Activated CD4-positive, alpha-beta T cell treated with anti-CD3 and anti-CD28 coated beads, Interleukin-2, amount 10 ng/mL, durations not matched to agents 7 days and 5 days (primary cell): ENCODE measurements around the gene NEK8. TPM values are rescaled to one million over a fixed set of nuclear protein-coding genes. Genes with fewer than 3 reads are reported as not detected.
A peak's percentile ranks its signal among the peaks of the same experiment; 100 is the strongest.
"Not testable (repeated sequence)": the region's sequence is repeated elsewhere in the genome, so short reads cannot be mapped to it uniquely, and the experiment has no call there.

Source experiments
- CTCF ChIA-PET: fragments of 350-600 bp; sonication (Branson Sonifier 250); formaldehyde crosslinking; loops from one replicate; lab custom pipeline; 2021; ENCODE audit warnings: antibody characterized with exemption; lab: Charles Lee
- POLR2A ChIA-PET: fragments of 350-600 bp; sonication (Branson Sonifier 250); formaldehyde crosslinking; loops from one replicate; lab custom pipeline; 2021; ENCODE audit warnings: antibody characterized with exemption; lab: Charles Lee
- DNase-seq: peaks from one replicate; pipeline ENCODE4 v3.0.0-alpha.2; 2020
- H3K27ac Mint-ChIP-seq: one replicate; pipeline ENCODE4 v1.8.0; 2021; ENCODE audit warnings: mild to moderate bottlenecking, moderate library complexity, mixed read lengths
- H3K27me3 Mint-ChIP-seq: one replicate; pipeline ENCODE4 v1.8.0; 2021; ENCODE audit warnings: mixed read lengths
- H3K36me3 Mint-ChIP-seq: one replicate; pipeline ENCODE4 v1.8.0; 2021; ENCODE audit warnings: low read depth, mixed read lengths
- H3K4me1 Mint-ChIP-seq: one replicate; pipeline ENCODE4 v1.8.0; 2021; ENCODE audit warnings: mixed read lengths
- H3K4me3 Mint-ChIP-seq: one replicate; pipeline ENCODE4 v1.8.0; 2021; ENCODE audit warnings: mild to moderate bottlenecking, moderate library complexity, mixed read lengths
- H3K9me3 Mint-ChIP-seq: one replicate; pipeline ENCODE4 v1.8.0; 2021; ENCODE audit warnings: mixed read lengths
- total RNA-seq, 2 experiments: library from RNA; stranded (reverse); gene quantifications; one replicate each; pipeline ENCODE4 v1.2.3, GENCODE V29; 2021

The NEK8 gene
- total RNA-seq, 2 experiments from 2014 or later, result 7.3 TPM

DNA sequence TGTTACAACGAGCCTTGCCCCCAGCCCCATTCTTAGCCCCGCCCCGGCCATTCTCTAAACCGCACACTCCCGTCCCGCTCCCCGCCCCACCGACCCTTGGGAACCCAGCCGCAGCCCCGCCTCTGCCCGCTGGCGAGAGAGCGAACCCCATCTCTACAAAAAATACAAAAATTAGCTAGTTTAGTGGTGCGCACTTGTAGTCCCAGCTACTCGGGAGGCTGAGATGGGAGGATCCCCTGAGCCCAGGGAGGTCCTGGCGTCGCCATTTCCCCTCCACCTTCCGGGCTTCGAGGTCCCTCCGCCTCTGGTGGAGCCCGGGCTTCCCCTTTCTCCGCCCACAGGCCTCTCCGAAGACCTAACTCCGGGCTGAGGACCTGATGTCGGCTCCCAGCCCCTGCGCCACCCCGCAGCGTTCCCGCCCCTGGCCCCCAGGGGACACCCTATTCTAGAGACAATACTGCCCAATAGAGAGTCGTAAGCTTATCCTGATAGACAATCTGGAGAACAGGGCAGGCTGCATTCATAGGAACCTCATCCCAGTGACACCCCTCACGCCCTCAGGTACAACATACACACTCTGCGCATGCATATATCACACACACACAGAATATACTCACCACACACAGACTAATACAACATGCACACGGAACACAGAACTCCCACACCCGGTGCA lies 16.4 kb upstream of the NEK8 start:
- H3K4me3 Mint-ChIP-seq, result peak overlapping the region; percentile 74
- peak; percentile 70 for DNase-seq
- no peaks in the 10 kb centered on the region for H3K36me3 Mint-ChIP-seq
- POLR2A ChIA-PET, result no interaction called here
- peaks cover 21% of the 10 kb centered on the region for H3K4me1 Mint-ChIP-seq
- CTCF ChIA-PET, result interaction anchor here (0.8 to 7.7 kb wide), 5 partner anchors 7 to 433 kb away, joined by 3 to 69 read pairs (median 4); partner anchors contain the start of genes NEK8, RPL23A and TLCD1
- H3K27ac Mint-ChIP-seq, result peak overlapping the region; percentile 94
- H3K27me3 Mint-ChIP-seq, result peaks cover 13% of the 10 kb centered on the region
- H3K9me3 Mint-ChIP-seq, result no peaks in the 10 kb centered on the region

DNA sequence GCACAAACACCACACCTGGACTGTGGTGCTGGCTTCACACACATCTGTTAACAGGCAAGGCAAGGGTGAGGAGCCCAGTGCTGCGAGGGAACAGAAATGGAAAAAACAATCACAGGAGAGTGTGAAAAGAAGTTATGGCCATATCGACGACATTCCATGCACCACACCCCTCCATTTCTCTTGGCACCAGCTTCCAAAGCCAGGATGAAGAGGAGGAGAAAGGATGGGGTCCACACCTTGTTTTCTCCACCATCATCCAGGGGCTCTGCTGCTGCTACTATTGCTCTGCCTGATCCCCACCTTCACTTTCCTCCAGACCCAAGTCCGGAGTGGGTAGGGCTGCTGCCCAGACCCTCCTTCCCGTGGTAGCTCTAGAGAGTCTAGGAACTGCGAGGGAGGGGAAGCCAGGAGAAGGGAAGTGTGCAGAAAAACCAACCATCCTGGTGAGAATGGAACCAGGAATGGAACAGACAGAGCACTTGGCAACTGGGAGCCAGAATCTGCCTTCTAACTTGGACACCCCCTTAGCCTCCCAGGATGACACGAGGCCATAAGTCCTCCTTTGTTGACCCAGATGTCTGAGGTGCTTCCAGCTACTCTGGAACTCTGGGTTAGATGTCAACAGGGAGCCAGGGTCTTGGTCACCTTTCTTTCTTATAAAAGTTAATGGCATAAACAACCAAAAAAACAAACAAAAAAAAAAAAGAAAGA lies 15.7 kb upstream of the NEK8 start:
- DNase-seq, result no peak
- CTCF ChIA-PET, result interaction anchor here (1.2 to 7.7 kb wide), 2 partner anchors 14 to 433 kb away, joined by 4 to 69 read pairs; partner anchors contain the start of genes NEK8 and TLCD1
- H3K4me3 Mint-ChIP-seq, result peak overlapping the region; percentile 74

DNA sequence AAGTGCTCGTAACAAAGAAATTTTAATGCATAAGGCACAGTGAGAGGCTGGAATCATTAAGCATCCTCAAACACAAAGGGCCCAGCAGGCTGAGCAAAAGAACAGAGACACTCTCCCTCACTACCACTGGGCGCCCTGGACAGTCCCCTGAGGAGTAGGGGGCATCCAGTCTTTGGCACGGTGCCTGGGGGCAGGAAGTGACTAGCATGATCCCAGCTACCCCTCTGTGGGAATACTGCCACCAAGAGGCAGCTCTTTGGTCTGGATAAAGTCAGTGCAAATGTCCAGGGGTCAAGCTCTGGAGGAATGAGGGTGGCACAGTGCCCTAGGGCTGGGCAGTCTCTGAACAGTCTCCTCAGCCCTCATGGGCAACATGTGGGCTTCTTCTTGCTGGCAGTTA lies 14.3 kb upstream of the NEK8 start:
- DNase-seq, result no peak
- Mint-ChIP-seq H3K27me3 (peaks cover 13% of the 10 kb centered on the region), H3K4me3 (no peak overlapping the region), H3K36me3 (no peaks in the 10 kb centered on the region), H3K9me3 (no peaks in the 10 kb centered on the region), H3K27ac (peak overlapping the region; percentile 13), H3K4me1 (peaks cover 33% of the 10 kb centered on the region)
- POLR2A ChIA-PET, result no interaction called here
- CTCF ChIA-PET, result interaction anchor here (1.0 to 7.7 kb wide), 2 partner anchors 13 to 51 kb away, joined by 3 to 69 read pairs; partner anchors contain the start of genes NEK8 and TLCD1

More for the DNA sequence above, 15.7 kb upstream of the NEK8 start:
- Mint-ChIP-seq H3K9me3 (no peaks in the 10 kb centered on the region), H3K36me3 (no peaks in the 10 kb centered on the region), H3K27ac (peak overlapping the region; percentile 94), H3K27me3 (peaks cover 13% of the 10 kb centered on the region), H3K4me1 (peaks cover 22% of the 10 kb centered on the region)
- POLR2A ChIA-PET, result no interaction called here

DNA sequence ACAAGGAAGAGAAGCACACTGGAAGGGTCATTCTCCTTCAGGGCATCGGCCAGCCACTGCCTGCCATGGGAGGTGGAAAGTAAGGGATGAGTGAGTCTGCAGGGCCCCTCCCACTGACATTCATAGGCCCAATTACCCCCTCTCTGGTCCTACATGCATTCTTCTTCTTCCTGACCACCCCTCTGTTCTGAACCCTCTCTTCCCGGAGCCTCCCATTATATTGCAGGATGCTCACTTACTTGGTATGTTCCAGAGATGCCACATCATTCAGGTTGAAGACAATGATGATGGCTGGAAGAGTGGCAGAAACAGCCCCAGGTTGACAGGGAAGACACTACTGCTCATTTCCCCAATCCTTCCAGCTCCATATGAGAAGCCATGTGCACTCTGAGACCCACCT lies 13.4 kb upstream of the NEK8 start:
- peaks cover 13% of the 10 kb centered on the region for H3K27me3 Mint-ChIP-seq
- no peak overlapping the region for H3K4me3 Mint-ChIP-seq
- H3K9me3 Mint-ChIP-seq, result no peaks in the 10 kb centered on the region
- CTCF ChIA-PET, result interaction anchor here (1.0 to 7.7 kb wide), 5 partner anchors 12 to 250 kb away, joined by 3 to 69 read pairs (median 4); partner anchors contain the start of genes NEK8 and TLCD1
- peaks cover 5% of the 10 kb centered on the region for H3K36me3 Mint-ChIP-seq
- no peak overlapping the region for H3K27ac Mint-ChIP-seq
- DNase-seq, result no peak
- POLR2A ChIA-PET, result no interaction called here
- H3K4me1 Mint-ChIP-seq, result peaks cover 35% of the 10 kb centered on the region

DNA sequence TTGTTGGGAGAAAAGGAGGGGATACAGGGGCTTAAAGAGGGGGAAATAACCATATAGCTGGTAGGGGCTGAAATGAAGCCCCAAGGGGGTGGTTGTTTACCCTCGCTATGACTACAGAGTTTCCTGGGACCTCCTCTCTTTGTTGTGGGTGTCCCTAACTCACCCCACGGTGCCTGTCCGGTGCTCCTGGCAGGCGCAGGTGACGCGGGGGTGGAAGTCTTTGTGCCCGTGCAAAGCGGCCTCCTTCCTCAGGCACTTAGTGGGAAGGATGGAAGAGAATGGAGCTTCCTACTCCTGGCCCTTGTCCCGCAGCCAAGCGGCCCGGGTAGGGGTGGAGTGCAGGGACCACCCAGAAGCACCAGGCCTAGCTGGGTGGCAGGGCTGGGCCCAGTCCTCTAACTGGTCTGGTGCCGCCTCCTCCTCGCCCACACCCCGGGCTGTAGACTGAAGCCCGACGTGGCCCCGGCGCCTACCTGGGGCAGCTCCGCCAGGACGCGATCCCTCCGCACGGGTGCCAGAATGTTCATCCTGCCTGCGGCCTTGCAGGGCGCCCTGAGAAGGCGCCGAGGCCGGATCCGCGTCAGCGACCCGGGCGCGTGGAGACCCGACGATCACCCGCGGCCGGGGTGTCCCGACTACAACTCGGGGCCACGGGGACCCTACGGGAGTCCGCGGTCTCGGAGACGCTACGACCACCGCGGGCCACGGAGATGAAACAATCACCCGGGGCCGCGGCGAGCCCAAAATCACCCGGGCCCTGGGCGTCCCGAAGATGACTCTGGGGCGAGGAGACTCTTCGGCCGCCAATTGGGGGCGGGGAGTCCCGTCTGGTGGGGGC lies 11.6 kb upstream of the NEK8 start:
- Mint-ChIP-seq H3K27ac (no peak overlapping the region), H3K9me3 (no peaks in the 10 kb centered on the region), H3K36me3 (peaks cover 20% of the 10 kb centered on the region), H3K27me3 (peaks cover 13% of the 10 kb centered on the region), H3K4me1 (peaks cover 36% of the 10 kb centered on the region), H3K4me3 (peak overlapping the region; percentile 60)
- ChIA-PET CTCF (interaction anchor here (0.9 to 7.7 kb wide), 3 partner anchors 9 to 70 kb away, joined by 3 to 69 read pairs (median 4); partner anchors contain the start of genes NEK8 and TLCD1), POLR2A (no interaction called here)
- no peak for DNase-seq

DNA sequence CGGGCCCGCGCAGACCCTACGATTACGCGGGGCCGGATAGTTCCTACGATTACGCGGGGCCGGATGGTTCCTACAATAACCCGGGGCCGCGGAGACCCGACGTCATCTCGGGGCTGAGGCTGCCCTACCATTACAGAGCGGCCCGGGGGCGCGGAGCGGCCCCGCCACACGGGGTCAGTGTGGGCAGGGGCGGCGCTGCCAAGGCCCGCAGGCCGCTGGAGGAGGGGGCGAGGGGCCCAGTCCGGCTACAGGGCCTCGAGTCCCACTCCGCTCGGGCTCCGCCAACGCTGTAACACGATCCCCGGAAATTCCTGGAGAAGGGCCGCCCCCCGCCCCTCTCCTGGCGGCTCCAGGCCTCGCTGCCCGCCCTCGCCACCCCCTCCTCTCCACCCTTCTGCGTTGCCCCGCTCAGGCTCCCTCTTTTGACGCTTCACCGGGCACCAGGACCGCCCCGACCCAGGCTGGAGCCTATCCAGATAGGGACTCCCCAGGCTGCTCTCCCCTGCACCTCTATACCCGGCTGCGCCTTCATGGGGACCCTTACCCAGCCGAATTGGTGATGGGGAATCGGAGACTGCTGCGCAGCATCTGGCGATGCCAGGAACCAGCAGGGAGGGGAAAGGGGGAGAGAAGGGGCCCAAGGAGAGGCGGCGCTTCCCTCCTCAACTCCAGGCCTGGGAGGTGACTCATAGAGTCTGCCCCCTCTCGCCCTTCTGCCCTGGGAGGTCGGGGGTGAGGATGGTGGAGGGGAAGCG lies 10.8 kb upstream of the NEK8 start, which contains the start of gene RAB34:
Gene RAB34 (minus strand): TSS at position 291 of the 755 bp plus-strand sequence. CDS start 602 bp downstream, outside the sequence.
- H3K27ac Mint-ChIP-seq, result peak within 1 kb of the TSS; percentile 82

DNA sequence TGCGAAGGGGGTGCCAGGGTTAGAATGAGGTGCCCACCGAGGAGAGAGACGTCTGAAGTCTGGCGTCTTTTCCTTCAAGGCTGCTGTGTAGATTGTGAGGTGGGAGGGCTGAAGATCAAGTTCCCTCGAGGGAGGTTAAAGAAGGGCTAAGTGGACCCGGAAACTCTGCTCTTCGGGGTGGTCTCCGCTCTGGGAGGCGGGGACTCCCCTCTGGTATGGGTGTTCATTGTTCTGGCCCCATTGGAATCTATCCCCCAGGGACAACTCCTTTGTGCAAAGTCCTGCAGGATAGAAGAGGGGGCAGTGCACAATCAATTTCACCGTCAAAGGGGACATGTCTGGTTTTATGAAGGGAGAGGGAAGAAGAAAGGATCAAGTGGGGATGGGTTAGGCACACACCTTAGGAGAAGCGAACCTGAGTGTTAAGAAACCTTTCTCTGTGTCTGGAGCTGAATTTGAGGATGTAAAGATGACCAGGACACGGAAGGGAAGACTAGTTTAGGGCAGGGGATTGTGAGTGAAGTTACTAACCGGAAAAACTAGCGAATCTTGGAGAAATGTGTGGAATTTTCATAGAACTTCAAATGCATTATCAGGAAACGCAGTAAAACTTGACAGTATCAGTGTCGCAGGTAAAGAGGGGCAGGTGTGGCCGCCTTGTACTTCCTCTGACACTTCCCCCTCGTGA lies 10.1 kb upstream of the NEK8 start:
- Mint-ChIP-seq H3K27ac (peak overlapping the region; percentile 82), H3K27me3 (peaks cover 13% of the 10 kb centered on the region), H3K4me3 (peak overlapping the region; percentile 70), H3K9me3 (no peaks in the 10 kb centered on the region), H3K36me3 (peaks cover 34% of the 10 kb centered on the region), H3K4me1 (peaks cover 42% of the 10 kb centered on the region)
- ChIA-PET POLR2A (interaction anchor here (1.0 kb wide), 1 partner anchor 57 kb away, joined by 3 read pairs; the partner anchor contains the start of genes SDF2 and SUPT6H), CTCF (interaction anchor here (2.5 kb wide), 1 partner anchor 31 kb away, joined by 13 read pairs; no protein-coding TSS in a partner anchor)
- DNase-seq, result no peak

More for the DNA sequence above, 10.8 kb upstream of the NEK8 start, which contains the start of gene RAB34:
- ChIA-PET POLR2A (no interaction called here), CTCF (interaction anchor here (2.5 to 7.7 kb wide), 2 partner anchors 10 to 32 kb away, joined by 13 to 69 read pairs; partner anchors contain the start of genes NEK8 and TLCD1)
- Mint-ChIP-seq H3K36me3 (peaks cover 28% of the 10 kb centered on the region), H3K4me3 (peak within 1 kb of the TSS; percentile 70), H3K9me3 (no peaks in the 10 kb centered on the region), H3K4me1 (peaks cover 38% of the 10 kb centered on the region), H3K27me3 (peaks cover 13% of the 10 kb centered on the region)
- no peak for DNase-seq

DNA sequence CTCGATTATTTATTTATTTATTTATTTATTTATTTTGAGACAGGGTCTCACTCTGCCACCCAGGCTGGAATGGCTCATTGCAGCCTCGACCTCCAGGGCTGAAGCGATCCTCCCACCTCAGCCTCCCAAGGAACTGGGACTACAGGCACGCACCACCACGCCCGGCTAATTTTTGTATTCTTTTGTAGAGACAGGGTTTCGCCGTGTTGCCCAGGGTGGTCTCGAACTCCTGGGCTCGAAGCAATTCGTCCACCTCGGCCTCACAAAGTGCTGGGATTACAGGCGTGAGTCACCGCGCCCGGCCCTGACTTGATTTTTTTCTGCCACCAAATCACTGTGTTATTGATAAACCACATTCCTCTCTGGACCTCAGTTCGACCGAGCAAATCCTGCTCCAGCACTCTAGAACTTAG lies 9.6 kb upstream of the NEK8 start:
- CTCF ChIA-PET, result interaction anchor here (0.6 to 2.5 kb wide), 10 partner anchors 8 to 234 kb away, joined by 3 to 19 read pairs (median 6); partner anchors contain the start of genes NEK8, PHF12 and PROCA1
- Mint-ChIP-seq H3K27me3 (peaks cover 13% of the 10 kb centered on the region), H3K36me3 (peaks cover 39% of the 10 kb centered on the region), H3K27ac (peak overlapping the region; percentile 97), H3K4me3 (peak overlapping the region; percentile 95), H3K9me3 (no peaks in the 10 kb centered on the region), H3K4me1 (peaks cover 47% of the 10 kb centered on the region)
- POLR2A ChIA-PET, result interaction anchor here (0.7 to 1.8 kb wide), 6 partner anchors 8 to 233 kb away, joined by 3 to 12 read pairs (median 4); partner anchors contain the start of genes NEK8, PHF12, PIGS and SDF2
- DNase-seq, result no peak

DNA sequence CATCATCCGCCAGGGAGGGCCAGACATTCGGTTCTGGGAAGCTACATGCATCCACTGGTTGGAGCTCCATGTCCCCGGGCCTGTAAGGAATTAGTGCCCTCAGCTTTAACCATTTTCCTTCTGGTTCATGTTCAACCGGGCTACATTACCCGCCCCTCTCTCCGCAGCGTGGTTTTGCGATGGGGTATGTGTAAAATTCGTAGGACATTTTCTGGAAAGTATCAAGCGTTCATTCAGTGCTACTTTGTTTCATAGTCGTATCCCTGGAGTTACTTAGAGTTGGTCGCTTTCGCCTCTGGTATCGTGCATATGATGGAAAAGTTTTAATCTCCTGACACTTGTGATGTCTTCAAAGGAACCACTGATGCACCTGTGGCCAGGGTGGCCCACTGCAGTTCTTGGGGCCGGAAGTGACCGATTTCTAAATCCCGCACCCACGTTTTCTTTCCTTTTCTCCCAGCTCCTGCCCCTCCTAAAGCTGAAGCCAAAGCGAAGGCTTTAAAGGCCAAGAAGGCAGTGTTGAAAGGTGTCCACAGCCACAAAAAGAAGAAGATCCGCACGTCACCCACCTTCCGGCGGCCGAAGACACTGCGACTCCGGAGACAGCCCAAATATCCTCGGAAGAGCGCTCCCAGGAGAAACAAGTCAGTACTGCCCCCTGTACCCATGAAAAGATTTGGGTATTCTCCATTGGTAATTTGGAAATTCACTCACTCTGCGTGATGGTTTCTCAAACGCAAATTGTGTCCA lies 8.2 kb upstream of the NEK8 start:
- Mint-ChIP-seq H3K4me1 (peaks cover 61% of the 10 kb centered on the region), H3K27ac (peak overlapping the region; percentile 97), H3K27me3 (peaks cover 6% of the 10 kb centered on the region), H3K4me3 (peak overlapping the region; percentile 95), H3K36me3 (peaks cover 51% of the 10 kb centered on the region), H3K9me3 (no peaks in the 10 kb centered on the region)
- DNase-seq, result peak; percentile 47
- POLR2A ChIA-PET, result interaction anchor here (1.1 to 1.8 kb wide), 2 partner anchors 8 to 231 kb away, joined by 10 to 12 read pairs; partner anchors contain the start of genes NEK8 and PHF12
- CTCF ChIA-PET, result interaction anchor here (0.6 to 2.5 kb wide), 10 partner anchors 8 to 233 kb away, joined by 3 to 19 read pairs (median 6); partner anchors contain the start of genes NEK8, PHF12 and PROCA1

DNA sequence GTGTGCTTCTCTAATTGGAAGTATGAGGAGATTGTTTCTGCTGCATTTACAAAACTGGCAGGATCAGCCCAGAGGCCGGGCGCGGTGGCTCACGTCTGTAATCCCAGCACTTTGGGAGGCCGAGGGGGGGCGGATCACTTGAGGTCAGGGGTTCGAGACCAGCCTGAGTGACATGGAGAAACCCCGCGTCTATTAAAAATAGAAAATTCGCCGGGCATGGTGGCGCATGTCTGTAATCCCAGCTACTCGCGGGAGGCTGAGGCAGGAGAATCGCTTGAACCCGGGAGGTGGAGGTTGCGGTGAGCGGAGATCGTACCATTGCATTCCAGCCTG lies 7.6 kb upstream of the NEK8 start:
- Mint-ChIP-seq H3K36me3 (peaks cover 51% of the 10 kb centered on the region), H3K4me1 (peaks cover 65% of the 10 kb centered on the region), H3K27ac (peak overlapping the region; percentile 97), H3K4me3 (peak overlapping the region; percentile 95)
- ChIA-PET CTCF (interaction anchor here (0.6 to 2.4 kb wide), 4 partner anchors 8 to 30 kb away, joined by 3 to 19 read pairs (median 6); partner anchors contain the start of genes NEK8 and PROCA1), POLR2A (interaction anchor here (1.8 kb wide), 1 partner anchor 7 kb away, joined by 12 read pairs; the partner anchor contains the start of gene NEK8)
- not testable (repeated sequence) for H3K9me3 Mint-ChIP-seq, DNase-seq, H3K27me3 Mint-ChIP-seq
